ENCODE measurements around the gene TKTL1.

The TKTL1 gene

DNA sequence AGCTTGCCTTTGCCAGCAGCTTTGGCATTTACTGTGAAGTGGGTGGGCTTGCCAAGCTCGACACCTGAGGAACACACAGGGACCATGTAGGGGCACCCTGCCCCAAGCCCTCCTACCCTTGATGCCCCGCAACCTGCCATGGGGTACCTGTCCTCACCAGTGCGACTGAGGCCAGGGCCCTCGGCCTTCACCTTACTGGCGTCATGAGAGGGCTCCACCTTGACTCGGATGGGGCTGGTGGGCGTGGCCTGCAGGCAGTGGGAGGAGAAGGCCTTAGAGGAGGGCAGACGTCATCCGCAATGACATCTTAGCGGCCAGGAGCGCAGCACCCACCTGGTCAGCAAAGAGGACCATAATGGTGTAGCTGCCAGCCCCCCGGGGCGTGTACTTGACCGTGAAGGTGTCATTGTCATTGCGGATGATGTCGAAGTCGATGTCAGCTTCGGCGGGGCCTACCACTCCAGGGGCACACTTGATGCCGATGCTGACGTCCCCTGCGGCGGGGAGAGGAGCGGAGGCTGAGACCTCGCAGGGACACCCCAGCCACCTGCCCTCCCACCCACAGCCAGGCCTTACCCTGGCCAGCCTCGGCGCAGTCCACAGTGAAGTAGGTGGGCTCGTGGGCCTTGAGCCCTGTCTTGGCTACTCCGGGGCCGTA is 66.6 kb downstream of the TKTL1 start:
- DNase-seq (ENCODE audit: low read depth) = no peak

DNA sequence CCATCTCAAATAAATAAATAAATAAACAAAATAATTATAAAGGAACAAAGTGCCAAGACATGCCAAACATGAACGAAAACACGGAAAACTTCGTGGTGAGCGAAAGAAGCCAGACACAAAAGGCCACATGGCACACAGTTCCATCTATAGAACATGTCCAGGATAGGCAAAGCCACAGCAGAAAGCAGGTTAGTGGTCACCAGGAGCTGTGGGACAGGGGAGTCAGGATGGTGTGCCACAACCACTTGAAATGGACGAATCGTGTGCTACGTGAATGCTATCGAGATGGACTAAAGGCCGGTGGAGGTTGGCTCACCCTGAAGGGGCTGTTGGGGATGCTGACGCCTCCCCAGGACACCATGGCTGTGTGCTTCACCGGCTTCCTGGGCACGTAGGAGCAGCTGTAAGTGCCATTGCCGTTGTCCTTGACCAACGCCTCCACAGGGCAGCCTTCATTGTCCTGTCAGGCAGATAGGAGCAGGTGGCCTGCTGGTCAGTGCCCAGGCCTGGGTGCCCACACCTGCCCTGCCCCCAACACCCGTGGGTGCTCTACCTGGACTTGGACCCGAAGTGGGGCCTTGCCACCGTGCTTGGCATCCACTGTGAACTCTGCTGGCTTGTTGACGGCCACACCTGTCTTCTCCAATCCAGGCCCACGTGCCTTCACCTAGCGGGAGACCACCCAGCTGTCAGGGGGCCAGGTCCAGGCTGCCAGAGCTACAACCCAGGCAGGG is 68.3 kb downstream of the TKTL1 start:
- no peak for DNase-seq (ENCODE audit: low read depth)

DNA sequence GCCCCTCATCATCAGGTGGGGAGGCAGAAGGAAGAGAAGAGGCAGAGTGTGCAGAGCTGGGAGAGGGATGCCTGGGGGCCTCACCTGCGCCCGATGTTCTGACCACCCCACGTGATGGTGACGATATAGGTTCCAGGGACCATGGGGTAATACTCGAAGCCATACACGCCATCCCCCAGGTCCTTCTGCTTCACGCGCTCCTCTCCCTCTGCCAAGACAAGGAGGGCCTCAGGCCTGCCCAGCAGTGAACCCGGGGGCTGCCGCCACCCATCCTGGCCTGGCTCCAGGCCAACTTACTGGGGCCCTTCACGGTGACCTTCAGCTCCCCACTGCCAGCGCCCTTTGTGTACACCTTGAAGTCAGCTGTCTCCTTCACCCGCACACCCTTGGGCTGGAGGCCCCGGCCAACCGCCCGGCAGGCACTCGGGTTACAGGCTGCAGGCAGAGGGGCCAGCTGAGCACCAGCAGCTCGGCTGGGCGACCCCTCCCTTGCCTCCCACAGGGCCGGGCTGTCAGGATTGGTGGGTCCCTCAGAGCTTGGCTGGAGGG is 69.5 kb downstream of the TKTL1 start:
- DNase-seq (ENCODE audit: low read depth) = no peak

- DNase-seq (ENCODE audit: low read depth) = no peak
Measured at GRCh38 chrX:154365997-154366665, 70.5 kb downstream of the TKTL1 start.

DNA sequence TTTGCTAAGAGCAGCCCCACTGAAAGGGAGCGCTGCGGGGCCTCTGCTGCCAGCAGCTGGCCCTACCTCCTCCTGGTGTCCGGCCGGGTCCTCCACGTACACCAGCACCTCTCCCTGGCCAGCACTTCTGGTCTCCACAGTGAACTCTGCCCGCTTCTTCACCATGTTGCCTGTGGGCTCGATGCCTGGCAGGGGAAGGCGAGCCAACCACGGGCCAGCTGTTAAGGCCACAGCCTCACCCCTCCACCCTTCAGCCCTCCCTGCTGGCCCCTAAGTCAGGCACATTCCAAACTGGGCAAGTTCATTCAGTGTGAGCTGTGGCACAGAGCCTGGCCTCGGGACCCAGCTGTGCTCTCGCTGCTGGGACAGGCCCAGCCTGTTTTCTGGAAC is 71.1 kb downstream of the TKTL1 start:
- no peak for DNase-seq (ENCODE audit: low read depth)

GRCh38 chrX:154367474-154368308 is 72.1 kb downstream of the TKTL1 start:
- no peak for DNase-seq (ENCODE audit: low read depth)

GRCh38 chrX:154368630-154369448 is 73.2 kb downstream of the TKTL1 start:
- DNase-seq (ENCODE audit: low read depth) = peak; percentile 93

DNA sequence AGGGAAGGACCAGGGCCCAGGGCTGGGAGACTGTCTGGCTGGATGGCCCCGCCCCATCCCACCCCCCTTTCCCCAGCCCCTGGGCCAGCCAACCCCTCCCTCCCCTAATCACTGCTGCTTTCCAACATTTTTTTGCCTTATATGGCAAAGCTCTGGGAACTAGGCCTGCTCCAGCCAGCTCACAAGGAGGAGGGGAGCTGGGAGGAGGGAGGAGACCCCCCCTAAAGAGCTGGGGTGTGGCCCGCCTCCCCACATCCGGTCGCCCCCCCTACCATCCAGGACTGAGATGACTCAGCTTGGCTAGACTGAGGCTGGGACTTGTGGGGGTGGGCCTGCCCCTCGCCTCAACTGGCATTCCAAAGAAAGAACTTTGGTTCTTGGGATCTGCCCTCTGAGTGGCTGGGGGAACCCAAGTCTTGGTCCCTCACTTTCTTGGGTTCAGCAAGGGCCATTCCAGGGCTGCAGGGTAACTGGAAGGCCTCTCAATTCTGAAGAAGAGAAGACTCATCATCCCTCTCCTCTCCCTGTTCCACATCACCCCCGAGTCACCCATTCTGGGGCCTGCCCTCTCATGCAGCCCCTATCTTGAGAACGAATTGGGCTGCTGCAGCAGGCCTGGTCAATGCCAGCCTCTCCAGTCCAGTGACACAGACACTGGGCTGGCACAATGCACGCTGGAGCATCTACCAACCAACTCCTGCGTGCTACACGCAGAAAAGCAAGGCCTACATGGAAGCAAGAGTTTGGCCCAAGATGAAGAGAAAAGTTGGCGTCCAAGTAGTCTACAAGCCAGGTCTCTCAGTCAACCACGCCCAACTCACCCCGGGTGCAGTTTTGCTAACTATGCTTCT is 74.1 kb downstream of the TKTL1 start:
- DNase-seq (ENCODE audit: low read depth) = peak; percentile 96

GRCh38 chrX:154370300-154371016 is 74.9 kb downstream of the TKTL1 start:
- no peak for DNase-seq (ENCODE audit: low read depth)

GRCh38 chrX:154371017-154371788 is 75.6 kb downstream of the TKTL1 start:
- peak; percentile 87 for DNase-seq (ENCODE audit: low read depth)

DNA sequence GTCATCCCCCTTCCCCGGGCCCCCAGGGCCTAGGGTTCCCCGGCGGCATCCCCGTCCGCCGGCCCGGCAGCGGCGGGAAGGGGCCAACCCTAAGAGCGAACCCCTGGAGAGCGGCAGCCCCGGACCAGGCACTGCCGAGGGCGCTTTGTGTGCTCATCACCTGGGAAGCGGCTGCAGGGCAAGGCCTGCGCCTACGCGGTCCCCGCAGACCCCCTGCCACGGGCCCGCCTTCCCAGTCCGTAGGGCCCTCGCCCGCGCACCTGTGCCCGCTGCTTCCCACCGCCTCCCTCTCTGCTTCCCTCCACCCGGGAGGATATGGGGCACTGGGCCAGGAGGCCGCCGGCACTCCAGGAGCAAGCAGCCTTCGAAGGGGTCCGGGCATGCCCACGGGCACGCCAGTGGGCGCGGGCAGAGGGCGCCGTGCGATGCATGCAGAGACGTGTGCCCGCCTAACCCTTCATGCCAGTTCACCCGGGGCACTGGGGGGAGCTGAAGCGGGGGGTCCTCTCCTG is 76.2 kb downstream of the TKTL1 start:
- DNase-seq (ENCODE audit: low read depth) = no peak

DNA sequence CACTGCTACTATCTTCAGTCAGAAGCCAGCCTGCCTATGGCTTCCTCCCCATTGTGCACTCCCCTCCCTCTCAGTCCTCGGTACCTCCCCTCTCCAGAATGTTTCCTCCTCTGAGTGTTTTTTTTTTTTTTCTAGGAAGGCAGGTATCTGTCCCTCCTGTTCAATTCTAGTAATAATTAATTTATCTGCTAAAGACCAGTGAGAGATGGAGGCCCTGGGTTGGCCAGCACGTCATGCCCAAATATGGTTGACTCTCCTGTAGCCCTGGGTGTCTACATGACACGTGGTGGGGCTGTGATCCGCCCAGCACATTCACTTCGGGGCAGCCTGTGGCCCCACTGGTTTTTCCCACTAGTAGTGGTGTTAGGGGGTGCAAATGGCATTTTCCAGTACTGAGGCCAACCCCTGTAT is 77.0 kb downstream of the TKTL1 start:
- DNase-seq (ENCODE audit: low read depth) = no peak

DNA sequence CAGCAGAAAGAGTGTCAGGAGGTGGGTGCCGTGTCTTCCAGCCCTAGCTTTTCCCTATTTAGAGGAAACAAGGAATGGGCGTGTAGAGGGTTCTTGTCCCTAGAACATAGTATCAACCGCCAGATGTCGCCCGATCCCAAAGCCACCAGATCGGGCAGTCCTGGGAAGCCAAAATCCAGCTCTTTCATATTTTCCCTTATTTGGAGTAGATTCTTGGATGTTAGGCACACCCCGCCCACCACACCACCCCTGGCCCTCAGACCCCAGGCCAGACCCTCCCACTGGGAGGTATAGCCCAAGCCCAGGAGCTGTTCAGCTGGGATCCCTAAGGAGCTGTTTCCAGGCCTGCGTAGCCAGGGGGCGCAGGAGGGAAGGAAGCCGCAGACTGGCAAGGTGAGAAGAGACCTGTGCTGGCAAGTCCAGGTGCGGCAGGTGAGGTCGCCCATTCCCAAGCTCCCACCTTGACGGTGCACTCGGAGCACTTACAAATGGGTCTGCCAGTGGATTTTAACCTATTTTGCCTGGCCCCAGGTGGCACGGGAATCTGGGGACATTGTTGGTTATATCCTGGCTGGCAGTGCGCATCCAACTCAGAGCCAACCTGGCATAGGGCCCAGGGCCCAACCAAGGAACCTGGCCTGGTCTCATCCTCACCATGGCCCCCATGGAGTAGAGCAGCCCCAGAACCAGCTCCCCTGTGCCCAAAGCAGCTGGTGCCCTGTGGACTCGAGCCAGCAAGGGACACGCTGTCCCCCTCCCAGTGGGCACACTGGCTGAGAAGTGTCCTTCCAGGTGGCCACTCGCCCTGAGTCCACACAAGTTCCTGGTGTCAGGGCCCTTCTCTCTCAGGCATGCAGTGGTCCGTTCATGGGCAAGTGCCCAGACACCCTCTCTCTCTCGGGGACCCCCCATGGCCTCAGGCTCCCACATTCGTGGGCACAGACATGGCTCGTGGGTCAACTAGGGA is 78.0 kb downstream of the TKTL1 start:
- peak; percentile 37 for DNase-seq (ENCODE audit: low read depth)

DNA sequence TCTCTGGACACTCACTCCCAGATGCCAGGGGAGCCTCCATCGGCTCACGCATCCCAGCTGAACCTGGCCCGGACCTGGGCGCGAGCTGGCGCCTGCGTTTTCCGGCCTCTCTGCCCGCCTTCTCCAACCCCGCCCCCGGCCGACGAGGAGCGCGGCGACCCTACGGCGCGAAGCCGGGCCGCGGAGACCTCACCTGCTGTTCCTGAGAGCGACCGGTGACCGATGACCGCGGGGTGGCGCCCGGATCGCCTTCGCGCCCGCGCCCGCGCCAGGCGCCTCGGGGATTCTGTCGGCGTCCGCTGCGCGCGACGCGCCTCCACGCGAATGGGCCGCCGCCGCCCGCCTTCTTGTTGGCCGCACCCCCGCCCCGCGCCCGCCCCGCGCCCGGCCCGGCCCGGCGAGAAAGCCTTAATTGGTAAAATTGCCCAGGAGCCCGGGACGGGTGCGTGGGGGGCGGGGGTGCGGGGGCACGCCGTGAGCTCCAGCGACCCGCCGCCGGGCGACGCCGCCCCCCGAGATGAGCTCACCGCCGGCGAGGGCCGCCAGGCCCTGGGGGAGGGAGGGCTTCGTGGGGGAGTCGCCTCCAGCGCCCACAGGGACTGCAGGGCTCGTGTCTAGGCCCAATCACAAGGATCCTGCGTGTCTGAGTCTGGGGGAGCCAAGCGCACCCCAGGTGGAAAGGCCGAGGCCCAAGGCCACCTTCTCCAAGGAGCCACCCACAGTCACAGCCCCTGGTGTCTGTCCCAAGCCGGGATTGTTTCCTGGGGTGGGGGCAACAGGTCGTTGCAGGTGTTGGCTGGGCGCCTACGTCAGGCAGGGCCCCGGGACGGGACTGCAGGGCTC is 78.9 kb downstream of the TKTL1 start, which contains the start of gene FLNA:
Gene FLNA (minus strand): TSS at position 322 of the 843 bp plus-strand sequence. CDS start 3,389 bp downstream, outside the sequence.
- DNase-seq (ENCODE audit: low read depth) = no peak

- DNase-seq (ENCODE audit: low read depth) = no peak
Measured at GRCh38 chrX:154375156-154375504, 79.5 kb downstream of the TKTL1 start.

DNA sequence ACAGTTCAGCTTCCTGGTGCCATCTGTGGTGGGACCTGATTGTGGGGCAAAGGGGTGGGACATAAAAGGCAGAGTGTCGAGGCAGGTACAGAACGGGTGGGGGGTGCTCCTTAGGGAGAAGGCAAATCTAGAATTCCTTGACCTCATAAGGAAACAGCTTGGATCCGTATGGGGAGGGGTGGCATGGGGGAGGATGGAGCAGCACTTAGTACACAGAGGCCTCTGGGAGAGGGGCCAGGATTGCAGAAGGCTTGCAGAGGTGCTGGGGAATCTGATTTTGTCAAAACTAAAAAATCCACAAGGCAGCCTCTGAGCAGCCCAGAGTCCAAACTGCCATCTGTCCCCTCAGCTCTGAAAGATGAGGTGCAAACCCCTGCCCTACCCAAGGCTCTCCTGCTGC is 81.2 kb downstream of the TKTL1 start:
- no peak for DNase-seq (ENCODE audit: low read depth)

Measured in amniotic epithelial cell (primary cell).